ENCODE data around the gene AKR1C3.
"Not testable (repeated sequence)": the region's sequence is repeated elsewhere in the genome, so short reads cannot be mapped to it uniquely, and the experiment has no call there.

The AKR1C3 gene

DNA sequence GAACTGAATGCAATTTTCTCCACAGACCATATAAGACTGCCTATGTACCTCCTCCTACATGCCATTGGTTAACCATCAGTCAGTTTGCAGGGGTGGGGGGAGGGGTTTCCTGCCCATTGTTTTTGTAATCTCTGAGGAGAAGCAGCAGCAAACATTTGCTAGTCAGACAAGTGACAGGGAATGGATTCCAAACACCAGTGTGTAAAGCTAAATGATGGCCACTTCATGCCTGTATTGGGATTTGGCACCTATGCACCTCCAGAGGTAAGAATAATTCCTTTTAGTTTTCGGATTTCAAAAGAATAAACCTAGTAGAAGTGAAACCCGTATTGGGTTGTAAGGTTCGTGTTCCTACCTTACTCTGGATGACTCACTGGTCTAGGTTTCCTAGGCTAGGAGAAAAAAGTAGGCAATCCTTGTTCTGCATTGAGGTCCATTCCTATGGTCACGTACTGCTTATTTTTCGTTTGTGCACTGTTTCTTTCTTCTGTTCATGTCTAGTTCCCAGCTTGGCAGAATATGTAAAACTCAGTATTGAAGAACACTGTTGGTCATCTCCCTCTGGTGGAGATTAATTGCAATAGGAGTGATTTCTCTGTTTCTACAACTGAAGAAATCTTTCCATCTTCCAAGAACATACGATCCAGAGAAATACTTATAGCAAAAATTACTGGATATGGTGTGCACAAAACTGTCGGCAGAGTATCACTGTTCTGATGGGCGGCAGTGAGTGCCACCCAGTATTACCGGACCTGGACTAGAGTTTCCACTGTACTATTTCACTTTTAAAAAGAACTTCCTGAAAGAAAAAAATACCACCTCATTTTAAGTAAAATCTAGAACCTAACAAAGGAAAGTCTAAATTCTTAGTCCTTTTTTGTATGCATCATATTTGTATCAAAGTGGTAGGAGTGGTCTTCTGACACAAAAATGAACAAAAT is at the start of gene AKR1C3:
Gene AKR1C3, plus strand, starts transcription at position 150 of the 941 bp plus-strand sequence. Its CDS starts 31 bp downstream, at position 181.
- peak; percentile 72 for DNase-seq (ENCODE audit: low read depth)

DNA sequence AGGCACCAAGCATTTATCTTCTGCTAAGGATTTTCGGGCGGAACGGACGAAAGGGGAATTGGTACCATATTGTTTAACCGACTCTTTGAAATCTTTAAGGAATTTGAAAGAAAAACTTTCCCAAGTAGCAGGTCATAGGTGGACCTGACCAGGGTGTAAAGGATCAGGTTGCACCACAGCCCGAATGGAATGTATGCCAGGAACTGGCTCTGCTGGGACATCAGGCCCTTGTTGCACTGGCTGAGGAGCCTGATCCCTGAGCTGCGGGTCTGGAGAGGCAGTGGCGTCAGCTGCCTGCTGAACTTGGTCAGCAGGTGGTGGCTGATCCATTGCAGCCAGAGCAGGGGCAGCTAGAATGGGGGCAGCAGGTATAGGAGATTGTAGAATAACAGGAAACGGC is 49.1 kb upstream of the AKR1C3 start:
- DNase-seq (ENCODE audit: low read depth): no peak

DNA sequence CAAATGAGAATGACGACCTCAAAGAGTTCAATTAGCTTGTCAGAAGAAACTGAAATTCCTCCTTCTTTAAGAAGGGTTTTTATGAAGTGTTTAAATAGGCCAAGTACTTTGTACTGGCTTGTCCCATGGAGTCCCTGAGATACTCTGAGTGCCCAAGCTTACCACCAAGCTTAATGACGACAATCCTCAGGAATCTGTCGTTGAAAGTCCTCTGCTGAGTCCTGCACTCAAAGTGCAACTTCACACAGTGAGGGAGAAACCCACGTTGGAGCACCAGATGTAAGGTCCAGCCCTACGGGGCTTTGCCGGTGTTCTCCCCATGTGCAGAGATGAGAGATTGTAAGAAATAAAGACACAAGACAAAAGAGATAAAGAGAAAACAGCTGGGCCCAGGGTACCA is 47.8 kb upstream of the AKR1C3 start:
- no peak for DNase-seq (ENCODE audit: low read depth)

DNA sequence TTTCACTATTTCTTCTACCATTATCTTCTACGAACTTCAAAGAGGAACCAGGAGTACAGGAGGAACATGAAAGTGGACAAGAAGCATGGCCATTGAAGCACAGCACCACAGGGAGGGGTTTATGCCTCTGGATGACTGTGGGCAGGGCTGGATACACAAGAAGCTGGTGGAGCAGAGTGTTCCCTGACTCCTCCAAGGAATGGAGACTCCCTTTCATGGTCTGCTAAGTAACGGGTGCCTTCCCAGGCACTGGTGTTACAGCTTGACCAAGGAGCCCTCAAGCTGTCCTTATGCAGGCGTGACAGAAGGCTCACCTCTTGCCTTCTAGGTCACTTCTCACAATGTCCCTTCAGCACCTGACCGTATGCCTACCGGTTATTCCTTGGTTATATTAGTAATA is 47.2 kb upstream of the AKR1C3 start:
- not testable (repeated sequence) for DNase-seq (ENCODE audit: low read depth)

DNA sequence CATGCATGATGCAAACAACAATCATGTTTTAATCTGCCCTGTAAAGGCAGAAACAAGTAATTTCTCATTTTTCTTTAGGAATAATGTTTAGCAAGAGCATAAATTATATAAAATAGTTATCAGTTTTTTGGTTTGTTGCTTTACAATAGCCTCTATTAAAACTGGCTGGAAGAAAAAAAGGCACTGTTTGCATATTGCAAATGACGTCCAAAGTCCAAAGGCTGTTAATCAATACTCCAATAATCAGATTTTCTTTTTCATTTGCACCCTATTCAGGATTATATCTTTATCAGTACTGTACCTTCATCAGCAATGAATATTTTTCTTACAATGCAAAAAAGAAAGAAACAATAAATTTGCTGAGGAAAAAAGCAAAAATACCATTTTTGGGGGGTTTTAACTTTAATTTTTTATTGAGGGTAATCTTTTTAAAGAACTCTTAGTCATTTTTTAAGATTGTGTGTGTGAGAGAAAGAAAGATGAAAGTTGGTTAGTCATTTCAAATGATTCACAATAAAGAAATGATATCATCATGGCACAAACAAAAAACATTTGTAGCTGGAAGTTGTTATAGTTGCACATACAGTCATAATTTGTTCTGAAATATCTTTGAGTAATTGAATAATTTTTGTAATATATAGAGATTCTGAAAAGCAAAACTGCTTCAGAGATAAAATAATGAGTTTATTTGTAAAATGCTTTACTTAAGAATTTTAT is 46.1 kb upstream of the AKR1C3 start:
- DNase-seq (ENCODE audit: low read depth): peak; percentile 58

DNA sequence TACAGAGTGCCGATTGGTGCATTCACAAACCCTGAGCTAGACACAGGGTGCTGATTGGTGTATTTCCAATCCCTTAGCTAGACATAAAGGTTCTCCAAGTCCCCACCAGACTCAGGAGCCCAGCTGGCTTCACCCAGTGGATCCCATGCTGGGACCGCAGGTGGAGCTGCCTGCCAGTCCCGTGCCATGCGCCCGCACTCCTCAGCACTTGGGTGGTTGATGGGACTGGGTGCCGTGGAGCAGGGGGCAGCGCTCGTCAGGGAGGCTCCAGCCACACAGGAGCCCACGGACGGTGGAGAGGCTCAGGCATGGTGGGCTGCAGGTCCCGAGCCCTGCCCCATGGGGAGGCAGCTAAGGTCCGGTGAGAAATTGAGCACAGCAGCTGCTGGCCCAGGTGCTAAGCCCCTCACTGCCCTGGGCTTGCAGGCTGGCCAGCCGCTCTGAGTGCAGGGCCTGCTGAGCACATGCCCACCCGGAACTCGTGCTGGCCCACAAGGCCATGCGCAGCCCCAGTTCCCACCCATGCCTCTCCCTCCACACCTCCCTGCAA is 41.2 kb upstream of the AKR1C3 start:
- DNase-seq (ENCODE audit: low read depth): not testable (repeated sequence)

DNA sequence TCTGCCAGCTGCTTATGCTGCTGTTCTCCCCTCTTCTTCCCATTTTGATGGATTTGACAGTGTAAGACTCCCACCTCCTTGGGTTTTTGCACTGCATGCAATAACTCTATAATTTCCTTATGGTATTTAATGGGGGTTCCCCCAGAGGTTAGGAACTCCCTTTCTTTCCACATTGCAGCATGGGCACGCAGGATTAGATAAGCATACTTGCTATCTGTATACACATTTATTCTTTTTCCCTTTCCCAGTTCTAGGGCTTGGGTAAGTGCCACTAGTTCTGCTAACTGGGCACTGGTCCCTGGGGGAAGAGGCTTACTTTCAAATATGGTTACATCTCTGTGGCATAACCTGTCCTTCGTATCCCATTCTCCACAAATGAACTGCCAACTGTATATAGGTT is 39.4 kb upstream of the AKR1C3 start:
- DNase-seq (ENCODE audit: low read depth): not testable (repeated sequence)

DNA sequence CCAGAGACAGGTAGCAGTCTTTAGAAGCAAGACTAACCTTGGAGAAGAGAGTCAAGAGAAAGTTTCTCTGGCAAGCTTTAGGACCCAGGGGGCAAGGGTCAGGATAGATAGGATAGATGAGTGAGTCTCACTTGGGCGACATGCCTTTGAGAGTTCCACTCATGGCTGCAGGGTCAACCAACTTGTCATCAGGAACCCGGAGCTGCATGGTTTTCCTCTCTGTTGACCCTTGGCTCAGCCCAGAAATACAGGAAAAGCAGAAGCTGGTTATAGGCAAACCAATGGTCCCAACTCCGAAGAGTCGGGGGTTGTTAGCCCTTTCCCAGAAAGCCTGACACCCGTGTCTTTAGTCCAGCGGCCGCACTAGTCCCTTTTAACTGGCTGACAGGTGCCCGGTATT is 34.9 kb upstream of the AKR1C3 start:
- DNase-seq (ENCODE audit: low read depth): not testable (repeated sequence)

DNA sequence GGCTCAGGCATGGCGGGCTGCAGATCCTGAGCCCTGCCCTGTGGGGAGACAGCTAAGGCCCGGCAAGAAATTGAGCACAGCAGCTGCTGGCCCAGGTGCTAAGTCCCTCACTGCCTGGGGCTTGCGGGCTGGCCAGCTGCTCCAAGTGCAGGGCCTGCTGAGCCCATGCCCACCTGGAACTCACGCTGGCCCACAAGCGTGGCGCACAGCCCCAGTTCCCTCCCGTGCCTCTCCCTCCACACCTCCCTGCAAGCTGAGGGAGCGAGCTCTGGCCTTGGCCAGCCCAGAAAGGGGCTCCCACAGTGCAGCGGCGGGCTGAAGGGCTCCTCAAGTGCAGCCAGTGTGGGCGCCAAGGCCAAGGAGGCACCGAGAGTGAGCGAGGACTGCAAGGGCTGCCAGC is 33.4 kb upstream of the AKR1C3 start:
- not testable (repeated sequence) for DNase-seq (ENCODE audit: low read depth)

DNA sequence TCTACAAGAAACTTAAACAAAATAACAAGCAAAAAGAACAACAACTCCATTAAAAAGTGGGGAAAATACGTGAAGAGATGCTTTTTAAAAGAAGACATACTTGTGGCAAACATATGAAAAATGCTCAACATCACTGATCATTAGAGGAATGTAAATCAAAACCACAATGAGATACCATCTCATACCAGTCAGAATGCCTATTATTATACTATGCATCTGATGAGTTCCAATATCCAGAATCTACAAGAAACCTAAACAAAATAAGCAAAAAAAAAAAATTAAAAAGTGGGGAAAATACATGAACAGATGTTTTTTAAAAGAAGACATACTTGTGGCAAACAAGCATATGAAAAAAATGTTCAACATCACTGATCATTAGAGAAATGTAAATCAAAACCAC is 29.6 kb upstream of the AKR1C3 start:
- peak; percentile 52 for DNase-seq (ENCODE audit: low read depth)

DNA sequence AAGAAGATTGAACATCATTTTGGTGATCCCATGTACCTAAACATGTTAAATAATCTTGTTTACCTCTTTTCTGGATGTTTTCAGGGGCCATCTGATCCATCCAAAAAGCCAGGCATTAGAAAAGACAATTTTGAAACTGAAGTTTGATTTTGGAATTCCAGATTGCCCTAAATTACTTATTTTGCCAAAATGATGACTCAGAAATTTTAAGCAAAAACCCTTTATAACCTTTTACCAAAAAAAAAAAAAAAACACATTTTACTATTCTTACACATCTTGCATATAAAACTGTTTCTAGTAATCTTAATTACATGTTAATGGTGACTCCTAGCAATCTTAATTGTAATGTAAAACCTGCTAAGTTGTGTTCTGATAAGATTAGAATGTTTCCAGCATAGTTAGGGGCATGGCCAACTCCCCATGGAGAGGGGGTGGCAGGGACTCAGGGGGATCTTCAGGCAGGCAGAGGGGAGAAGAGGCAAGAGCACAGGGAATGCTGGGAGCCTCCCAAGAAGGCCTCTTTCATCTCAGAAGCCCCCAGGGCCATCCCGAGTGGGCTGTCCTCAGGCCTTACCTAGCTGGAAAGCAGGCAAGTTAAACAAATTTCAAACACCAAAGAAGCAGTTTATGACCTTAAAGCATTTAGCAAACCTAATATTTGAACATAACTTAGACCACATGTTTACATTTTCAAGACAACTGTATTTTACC is 25.8 kb upstream of the AKR1C3 start:
- DNase-seq (ENCODE audit: low read depth): no peak

DNA sequence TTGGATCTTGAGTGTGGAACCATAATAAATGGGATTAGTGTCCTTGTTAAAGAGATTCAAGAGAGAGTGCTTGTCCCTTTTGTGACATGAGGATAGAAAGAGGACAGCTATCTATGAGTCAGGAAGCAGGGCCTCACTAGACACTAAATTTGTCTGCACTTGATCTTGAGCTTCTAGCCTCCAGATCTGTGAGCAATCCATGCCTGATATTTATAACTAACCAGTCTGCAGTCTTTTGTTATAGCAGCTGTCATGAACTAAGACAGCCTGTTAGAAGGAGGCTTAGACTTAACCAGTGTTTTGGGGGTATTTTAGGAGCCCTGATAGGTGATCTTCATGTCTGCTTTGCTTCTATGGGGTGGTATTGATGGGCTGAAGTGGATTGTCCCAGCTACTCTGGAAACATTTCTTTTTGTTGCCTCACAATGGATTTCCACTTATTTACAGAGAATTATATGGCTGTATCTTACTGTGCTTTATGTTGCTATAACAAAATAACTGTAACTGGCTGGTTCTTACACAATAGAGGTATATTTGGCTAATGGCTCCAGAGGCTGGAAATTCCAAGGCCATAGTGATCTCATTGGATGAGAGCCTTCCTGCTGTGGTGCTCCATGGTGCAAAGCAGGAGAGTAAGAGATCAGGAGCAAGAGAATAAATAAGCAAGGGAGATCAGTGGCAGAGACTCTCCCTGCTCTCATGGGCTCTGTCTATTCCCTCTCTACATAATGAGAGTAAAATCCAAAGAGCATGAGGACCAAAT is 23.4 kb upstream of the AKR1C3 start:
- peak; percentile 69 for DNase-seq (ENCODE audit: low read depth)

DNA sequence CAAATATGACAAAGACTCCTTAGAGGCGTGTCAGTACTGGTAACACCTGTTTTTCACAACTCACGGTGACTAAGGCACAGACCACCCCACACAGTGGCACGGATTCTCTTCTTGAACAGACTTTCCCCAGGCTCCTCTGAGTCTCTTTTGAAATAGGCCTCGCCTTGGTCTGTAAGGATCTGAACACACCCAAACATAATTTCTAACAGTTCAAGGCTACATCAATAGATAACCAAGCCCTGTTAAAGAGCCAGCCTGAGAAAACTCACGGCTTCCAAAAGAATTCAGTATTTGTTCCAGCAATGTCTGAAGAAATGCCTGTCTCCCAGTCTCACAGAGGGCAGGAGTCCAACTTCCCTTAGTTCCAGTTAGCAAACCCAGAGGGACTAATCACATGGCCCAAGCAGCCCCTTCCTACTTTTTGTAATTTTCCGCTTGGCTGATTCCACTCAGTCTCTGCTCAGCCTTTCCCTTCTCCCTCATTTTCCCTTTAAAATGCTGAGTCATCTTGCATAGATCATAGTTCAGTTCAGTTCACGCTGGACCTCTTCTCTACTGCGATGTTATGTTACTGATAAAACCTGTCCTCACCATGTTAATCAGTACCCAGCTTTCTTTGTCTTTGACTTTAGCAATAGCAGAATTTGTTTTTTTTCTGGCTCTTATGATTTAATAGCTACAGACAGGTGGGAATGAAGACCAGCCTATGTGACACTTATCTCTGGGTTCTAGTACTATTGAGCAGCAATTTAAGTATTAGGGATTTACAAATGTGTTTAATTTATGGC is 22.6 kb upstream of the AKR1C3 start:
- DNase-seq (ENCODE audit: low read depth): peak; percentile 79

DNA sequence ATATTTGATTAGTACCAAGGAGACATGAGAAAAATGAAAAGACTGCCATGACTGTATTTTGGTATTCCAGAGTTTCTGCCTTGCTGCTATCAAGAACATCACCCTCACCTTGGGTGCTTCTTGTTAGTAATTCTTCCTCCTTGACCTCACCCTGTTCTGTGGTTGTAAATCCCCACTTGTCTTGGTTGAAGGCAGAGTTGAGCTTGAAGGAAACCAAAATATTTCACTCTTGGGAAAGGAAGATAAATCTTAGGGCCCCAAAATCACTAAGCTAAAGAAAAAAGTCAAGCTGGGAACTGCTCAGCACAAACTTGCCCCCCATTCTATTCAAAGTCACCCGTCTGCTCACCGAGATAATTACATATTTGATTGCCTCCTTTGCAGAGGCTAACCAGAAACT is 20.6 kb upstream of the AKR1C3 start:
- no peak for DNase-seq (ENCODE audit: low read depth)

DNA sequence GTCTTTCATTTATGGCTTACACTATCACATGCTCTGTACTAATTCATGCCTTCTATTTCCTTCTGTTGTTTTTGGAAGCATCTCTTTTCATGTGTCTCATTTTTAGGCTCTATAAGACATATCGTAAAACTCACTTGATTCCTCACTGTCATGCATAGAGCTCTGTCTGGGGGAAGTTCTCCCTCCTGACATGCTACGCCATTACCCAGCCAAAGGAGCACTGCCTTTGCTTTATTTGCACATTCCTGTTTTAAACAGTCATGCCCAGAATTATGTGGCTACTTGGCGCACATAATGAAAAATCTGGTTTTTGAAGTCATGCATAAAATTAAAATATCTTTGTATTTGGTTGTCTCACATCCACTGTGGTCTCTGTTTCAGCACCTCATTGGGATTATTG is 17.6 kb upstream of the AKR1C3 start:
- no peak for DNase-seq (ENCODE audit: low read depth)

DNA sequence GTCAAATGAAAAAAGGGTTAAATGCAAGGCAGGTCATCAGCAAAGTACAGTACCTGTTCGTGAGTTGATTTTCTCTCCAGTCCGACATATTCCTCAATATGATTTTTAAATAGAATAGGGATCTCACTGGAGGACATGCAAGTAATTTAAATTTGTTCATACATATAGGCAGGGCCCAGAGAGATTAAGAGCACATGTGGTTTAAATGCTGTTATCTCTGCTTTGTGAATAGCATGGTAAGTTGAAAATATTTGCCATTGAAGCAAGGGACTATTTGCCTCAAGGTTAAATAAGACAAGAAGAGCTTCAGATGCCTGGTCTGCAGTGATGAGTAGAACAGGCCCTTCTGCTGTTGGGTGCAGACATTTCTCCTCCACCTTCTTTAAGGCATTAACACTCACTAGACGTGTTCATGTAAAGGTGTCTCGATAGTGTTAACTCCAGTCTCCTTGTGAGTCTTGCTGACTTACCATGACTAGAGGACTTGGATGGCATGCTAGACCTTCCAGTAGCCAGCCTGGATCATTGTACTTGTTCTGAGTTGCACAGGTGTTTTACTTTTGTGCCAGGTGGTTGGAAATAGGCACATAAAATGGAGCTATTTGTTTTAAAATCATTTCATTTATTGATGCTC is 15.6 kb upstream of the AKR1C3 start:
- no peak for DNase-seq (ENCODE audit: low read depth)

DNA sequence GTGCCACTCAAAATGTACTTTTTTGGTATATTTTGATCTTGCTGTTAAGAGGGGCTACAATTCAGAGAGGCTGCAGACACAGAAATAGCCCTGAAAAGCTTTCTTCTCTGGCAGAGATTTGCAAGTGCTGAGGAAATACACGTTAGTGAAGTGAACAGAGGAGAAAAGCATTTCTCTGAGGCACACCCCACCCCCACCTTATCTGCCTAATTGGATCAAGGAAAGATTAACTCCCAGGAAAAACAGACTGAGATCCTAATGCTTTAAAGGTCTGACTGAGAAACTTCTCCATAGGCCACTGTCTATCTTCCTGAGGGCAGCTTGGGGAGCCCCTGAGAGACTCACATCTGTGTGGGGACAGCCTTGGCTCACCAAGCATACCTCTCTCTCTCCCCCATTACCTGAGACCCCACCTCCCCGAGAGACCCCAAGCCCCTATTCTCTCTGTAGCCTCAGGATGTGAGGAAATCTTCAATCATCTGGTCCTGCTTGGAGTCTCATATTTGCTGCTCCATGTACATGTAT is 14.8 kb upstream of the AKR1C3 start:
- DNase-seq (ENCODE audit: low read depth): no peak

DNA sequence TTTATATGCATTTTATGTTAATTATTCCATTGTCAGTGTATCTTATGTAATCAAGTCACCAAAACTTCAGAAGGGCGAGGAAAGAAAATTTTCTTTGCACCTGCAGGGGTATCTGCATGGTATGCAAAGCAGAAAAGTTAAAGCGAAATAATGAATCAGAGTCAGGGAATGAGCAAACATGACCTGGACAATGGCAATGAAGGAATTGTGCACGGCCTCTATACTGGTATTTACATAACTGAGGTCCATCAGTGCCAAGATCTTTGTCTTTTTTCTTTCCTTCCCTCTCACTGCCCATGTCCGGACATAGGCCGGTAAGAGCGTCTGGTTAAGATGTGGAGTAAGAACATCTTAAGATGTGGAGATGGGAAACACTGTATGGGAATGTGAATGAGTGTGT is 14.4 kb upstream of the AKR1C3 start:
- DNase-seq (ENCODE audit: low read depth): no peak

DNA sequence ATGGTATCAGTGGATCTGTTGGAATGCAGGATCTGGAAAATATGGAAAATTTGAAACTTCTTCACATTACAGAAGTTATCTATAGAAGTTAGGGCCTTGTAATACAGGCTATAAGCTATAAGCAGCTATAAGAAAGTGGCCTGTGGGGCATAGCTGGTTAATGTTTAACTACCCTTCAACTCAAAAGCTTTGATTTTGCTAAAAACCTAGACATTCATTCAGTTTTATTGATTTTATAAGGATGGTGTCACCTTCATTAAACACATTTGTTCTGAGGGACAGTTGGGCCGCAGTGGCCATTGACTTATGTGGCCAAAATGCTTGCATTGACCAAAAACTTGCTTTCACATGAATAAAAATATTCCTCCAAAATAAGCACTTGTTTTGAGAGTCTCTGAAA is 13.1 kb upstream of the AKR1C3 start:
- no peak for DNase-seq (ENCODE audit: low read depth)

DNA sequence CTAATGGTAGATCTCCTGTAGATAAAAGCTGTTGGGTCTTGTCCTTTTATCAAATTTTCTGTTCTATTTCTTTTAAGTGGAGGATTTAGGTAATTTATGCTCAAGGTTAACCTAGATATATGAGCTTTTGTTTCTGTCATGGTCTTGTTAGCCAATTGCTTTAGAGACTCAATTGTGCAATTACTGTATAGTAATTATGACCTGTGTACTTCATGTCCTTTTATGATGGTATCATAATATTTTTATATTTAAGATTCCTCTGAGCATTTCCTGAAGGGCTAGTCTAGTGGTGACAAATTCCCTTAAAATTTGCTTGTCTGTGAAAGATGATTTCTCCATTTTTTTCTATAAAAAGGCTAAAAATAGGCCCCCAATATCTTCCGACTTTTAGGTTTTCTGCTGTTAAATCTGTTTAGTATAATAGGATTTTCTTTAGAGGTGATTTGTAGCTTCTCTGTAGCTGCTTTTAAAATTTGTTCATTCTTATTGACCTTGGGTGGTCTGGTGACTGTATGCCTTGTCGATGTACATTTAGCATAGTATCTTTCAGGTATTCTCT is 5.4 kb upstream of the AKR1C3 start:
- no peak for DNase-seq (ENCODE audit: low read depth)

All from iris pigment epithelial cell (primary cell).